ENCODE data around the gene IP6K1. TPM values are rescaled to one million over a fixed set of nuclear protein-coding genes. Genes with fewer than 3 reads are reported as not detected.
"Not testable (repeated sequence)": the region's sequence is repeated elsewhere in the genome, so short reads cannot be mapped to it uniquely, and the experiment has no call there.

Gene IP6K1
- total RNA-seq, 2 donors from 2014 or later, result 54.1 to 56.4 TPM

- ATAC-seq (no peak), DNase-seq (no peak)
- Mint-ChIP-seq H3K36me3 (ENCODE audit: low read depth) (no peaks in the 10 kb centered on the region), H3K27me3 (peaks cover 5% of the 10 kb centered on the region), H3K4me1 (peaks cover 18% of the 10 kb centered on the region), H3K27ac (peak overlapping the region; percentile 94), H3K4me3 (no peak overlapping the region)
- no peaks in the 10 kb centered on the region for H3K9me3 ChIP-seq (ENCODE audit: control insufficient read depth, low read length, poor library complexity, severe bottlenecking)
These were observed 1.7 kb upstream of the IP6K1 start for GRCh38 chr3:49788056-49788455.

GRCh38 chr3:49787536-49787935 is 1.2 kb upstream of the IP6K1 start:
- H3K4me1 Mint-ChIP-seq, result peaks cover 18% of the 10 kb centered on the region
- peak overlapping the region; percentile 94 for H3K27ac Mint-ChIP-seq
- peaks cover 5% of the 10 kb centered on the region for H3K27me3 Mint-ChIP-seq
- peak overlapping the region; percentile 91 for H3K4me3 Mint-ChIP-seq
- no peaks in the 10 kb centered on the region for H3K36me3 Mint-ChIP-seq (ENCODE audit: low read depth)
- ATAC-seq, result no peak
- no peak for DNase-seq
- no peaks in the 10 kb centered on the region for H3K9me3 ChIP-seq (ENCODE audit: control insufficient read depth, low read length, poor library complexity, severe bottlenecking)

- Mint-ChIP-seq H3K4me3 (peak overlapping the region; percentile 91), H3K27ac (peak overlapping the region; percentile 94), H3K4me1 (peaks cover 21% of the 10 kb centered on the region), H3K36me3 (ENCODE audit: low read depth) (no peaks in the 10 kb centered on the region), H3K27me3 (peaks cover 5% of the 10 kb centered on the region)
- no peaks in the 10 kb centered on the region for H3K9me3 ChIP-seq (ENCODE audit: control insufficient read depth, low read length, poor library complexity, severe bottlenecking)
- DNase-seq (no peak), ATAC-seq (no peak)
These were observed 781 bp upstream of the IP6K1 start for GRCh38 chr3:49787182-49787464.

GRCh38 chr3:49785565-49786356 is 581 bp downstream of the IP6K1 start:
- Mint-ChIP-seq H3K4me1 (peaks cover 23% of the 10 kb centered on the region), H3K36me3 (ENCODE audit: low read depth) (no peaks in the 10 kb centered on the region), H3K4me3 (peak overlapping the region; percentile 91), H3K27ac (peak overlapping the region; percentile 93), H3K27me3 (no peaks in the 10 kb centered on the region)
- DNase-seq (no peak), ATAC-seq (peak; percentile 33)
- no peaks in the 10 kb centered on the region for H3K9me3 ChIP-seq (ENCODE audit: control insufficient read depth, low read length, poor library complexity, severe bottlenecking)

GRCh38 chr3:49782277-49782676 is 4.1 kb downstream of the IP6K1 start:
- ATAC-seq; DNase-seq; H3K4me3 Mint-ChIP-seq; H3K36me3 Mint-ChIP-seq (ENCODE audit: low read depth); H3K27me3 Mint-ChIP-seq; H3K9me3 ChIP-seq (ENCODE audit: control insufficient read depth, low read length, poor library complexity, severe bottlenecking): not testable (repeated sequence)
- H3K4me1 Mint-ChIP-seq, result peaks cover 32% of the 10 kb centered on the region
- peak overlapping the region; percentile 14 for H3K27ac Mint-ChIP-seq

- H3K27ac Mint-ChIP-seq, result no peak overlapping the region
- H3K4me3 Mint-ChIP-seq, result no peak overlapping the region
- no peak for ATAC-seq
- peaks cover 27% of the 10 kb centered on the region for H3K4me1 Mint-ChIP-seq
- H3K27me3 Mint-ChIP-seq, result no peaks in the 10 kb centered on the region
- no peak for DNase-seq
- peaks cover 3% of the 10 kb centered on the region for H3K36me3 Mint-ChIP-seq (ENCODE audit: low read depth)
- no peaks in the 10 kb centered on the region for H3K9me3 ChIP-seq (ENCODE audit: control insufficient read depth, low read length, poor library complexity, severe bottlenecking)
These were observed 4.7 kb downstream of the IP6K1 start for GRCh38 chr3:49781415-49782199.

GRCh38 chr3:49780975-49781365 is 5.4 kb downstream of the IP6K1 start:
- H3K4me3 Mint-ChIP-seq; H3K9me3 ChIP-seq (ENCODE audit: control insufficient read depth, low read length, poor library complexity, severe bottlenecking); H3K36me3 Mint-ChIP-seq (ENCODE audit: low read depth); DNase-seq; H3K27me3 Mint-ChIP-seq; ATAC-seq: not testable (repeated sequence)
- H3K4me1 Mint-ChIP-seq, result peaks cover 26% of the 10 kb centered on the region
- H3K27ac Mint-ChIP-seq, result peak overlapping the region; percentile 90

GRCh38 chr3:49780080-49780974 is 6.0 kb downstream of the IP6K1 start:
- peaks cover 23% of the 10 kb centered on the region for H3K4me1 Mint-ChIP-seq

GRCh38 chr3:49779358-49780079 is 6.8 kb downstream of the IP6K1 start:
- Mint-ChIP-seq H3K36me3 (ENCODE audit: low read depth) (peaks cover 3% of the 10 kb centered on the region), H3K4me3 (peak overlapping the region; percentile 69), H3K27me3 (no peaks in the 10 kb centered on the region), H3K27ac (peak overlapping the region; percentile 90), H3K4me1 (peaks cover 22% of the 10 kb centered on the region)
- DNase-seq (no peak), ATAC-seq (no peak)
- H3K9me3 ChIP-seq (ENCODE audit: control insufficient read depth, low read length, poor library complexity, severe bottlenecking), result no peaks in the 10 kb centered on the region

More at GRCh38 chr3:49780080-49780974, 6.0 kb downstream of the IP6K1 start:
- H3K27me3 Mint-ChIP-seq, result no peaks in the 10 kb centered on the region
- no peak for ATAC-seq
- DNase-seq, result no peak
- H3K36me3 Mint-ChIP-seq (ENCODE audit: low read depth), result peaks cover 3% of the 10 kb centered on the region
- no peak overlapping the region for H3K4me3 Mint-ChIP-seq
- no peaks in the 10 kb centered on the region for H3K9me3 ChIP-seq (ENCODE audit: control insufficient read depth, low read length, poor library complexity, severe bottlenecking)
- peak overlapping the region; percentile 90 for H3K27ac Mint-ChIP-seq

GRCh38 chr3:49776101-49776500 is 10.2 kb downstream of the IP6K1 start:
- not testable (repeated sequence) for H3K9me3 ChIP-seq (ENCODE audit: control insufficient read depth, low read length, poor library complexity, severe bottlenecking); ATAC-seq; H3K27me3 Mint-ChIP-seq; H3K4me3 Mint-ChIP-seq; H3K36me3 Mint-ChIP-seq (ENCODE audit: low read depth); H3K27ac Mint-ChIP-seq; DNase-seq
- peaks cover 21% of the 10 kb centered on the region for H3K4me1 Mint-ChIP-seq

- DNase-seq (no peak), ATAC-seq (no peak)
- peaks cover 20% of the 10 kb centered on the region for H3K4me1 Mint-ChIP-seq
- no peaks in the 10 kb centered on the region for H3K9me3 ChIP-seq (ENCODE audit: control insufficient read depth, low read length, poor library complexity, severe bottlenecking)
- H3K4me3 Mint-ChIP-seq, result no peak overlapping the region
- peaks cover 3% of the 10 kb centered on the region for H3K36me3 Mint-ChIP-seq (ENCODE audit: low read depth)
- H3K27ac Mint-ChIP-seq, result no peak overlapping the region
- no peaks in the 10 kb centered on the region for H3K27me3 Mint-ChIP-seq
These were observed 10.8 kb downstream of the IP6K1 start for GRCh38 chr3:49775538-49775937.

GRCh38 chr3:49772703-49773102 is 13.6 kb downstream of the IP6K1 start:
- Mint-ChIP-seq H3K4me3 (no peak overlapping the region), H3K27ac (peak overlapping the region; percentile 68), H3K36me3 (ENCODE audit: low read depth) (no peaks in the 10 kb centered on the region), H3K27me3 (no peaks in the 10 kb centered on the region), H3K4me1 (peaks cover 16% of the 10 kb centered on the region)
- no peaks in the 10 kb centered on the region for H3K9me3 ChIP-seq (ENCODE audit: control insufficient read depth, low read length, poor library complexity, severe bottlenecking)
- no peak for DNase-seq
- no peak for ATAC-seq

All from T-helper 17 cell (primary cell).